CD4-positive, alpha-beta T cell treated with Interleukin-10 for 1 hour (primary cell): ENCODE measurements around the gene LHX1.

Source experiments
- DNase-seq: peaks from one replicate; pipeline ENCODE4 v3.0.0-alpha.2; 2020

The LHX1 gene

DNA sequence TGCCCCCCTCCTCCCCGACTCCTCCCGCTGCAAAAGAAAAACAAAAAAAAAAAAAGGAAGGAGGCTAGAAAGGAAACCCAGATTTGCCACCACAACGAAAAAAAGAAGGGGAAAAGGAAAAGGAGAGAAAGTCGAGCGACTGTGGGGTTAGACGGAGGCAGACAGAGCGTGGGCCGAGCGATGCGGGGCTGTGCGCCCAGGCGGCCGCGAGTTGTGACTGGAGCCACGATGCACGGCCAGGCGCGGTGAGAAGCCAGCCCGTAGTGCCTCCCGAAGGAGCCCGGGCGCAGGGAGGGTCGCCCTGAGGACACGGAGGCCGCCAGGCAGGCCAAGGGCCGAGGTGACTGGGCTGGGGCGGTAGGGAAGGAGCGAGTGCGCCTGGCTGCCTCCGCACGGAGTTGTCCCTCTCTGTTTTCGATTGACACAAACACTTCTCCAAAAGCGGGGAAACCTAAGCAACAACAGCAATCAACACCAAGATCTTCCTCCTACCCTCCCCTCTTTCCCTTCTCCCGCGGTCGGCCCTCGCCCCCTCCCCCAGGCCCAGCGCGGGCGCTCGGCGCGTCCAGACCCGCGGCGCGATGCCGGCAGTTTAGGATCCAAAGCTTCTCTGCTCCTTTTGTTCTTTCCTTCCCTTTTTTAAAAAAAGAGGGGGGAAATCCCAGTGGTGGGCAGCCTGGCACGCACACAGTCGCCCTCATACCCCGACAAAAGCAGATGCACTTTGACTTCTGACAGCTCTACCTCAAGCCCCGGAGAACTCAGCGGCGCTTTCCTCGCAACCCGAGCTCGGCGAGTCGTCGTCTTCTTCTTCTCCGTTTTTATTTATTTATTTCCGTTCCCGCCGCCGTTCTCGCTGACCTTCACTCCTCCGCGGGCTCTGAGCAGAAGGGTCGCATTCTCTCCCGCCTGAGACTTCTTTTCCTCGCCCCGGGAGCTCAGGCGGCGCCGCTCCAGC lies at the start of gene LHX1:
Gene LHX1 (plus strand): TSS at position 475 of the 958 bp plus-strand sequence. CDS start 723 bp downstream, outside the sequence.
- DNase-seq, result peak; percentile 11

DNA sequence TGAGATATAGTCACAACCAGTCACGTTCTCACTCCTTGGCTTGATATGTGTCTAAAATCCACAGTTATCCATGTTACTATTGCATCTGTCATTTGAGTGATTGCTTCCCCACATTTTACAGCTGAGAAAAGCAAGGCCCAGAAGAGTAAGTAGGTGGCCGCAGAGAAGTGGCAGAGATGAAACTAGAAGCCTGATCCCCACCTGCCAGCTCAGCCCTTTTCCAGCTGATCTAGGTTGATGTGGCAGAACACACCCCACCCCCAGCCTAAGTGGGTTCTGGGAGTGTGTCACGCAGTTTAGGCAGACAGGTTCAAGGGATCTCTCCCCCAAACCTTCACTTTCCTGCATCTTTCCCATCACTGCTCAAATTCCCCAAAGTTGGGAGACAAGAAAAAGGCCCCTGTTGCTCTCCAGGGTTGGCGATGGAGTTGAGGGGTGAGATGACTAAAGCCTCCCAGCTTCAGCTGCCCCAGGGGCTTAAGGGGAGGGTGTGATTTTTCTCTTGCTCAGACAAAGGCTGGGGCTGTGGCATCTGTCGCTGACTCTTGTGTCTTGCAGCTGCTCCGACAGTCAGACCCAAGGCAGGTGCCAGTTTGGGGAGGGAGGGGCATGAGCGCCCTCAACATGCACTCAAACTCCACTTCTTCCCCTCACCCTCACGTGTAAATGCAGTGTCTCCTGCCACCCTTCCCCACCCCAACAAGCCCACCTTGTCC lies 48.9 kb upstream of the LHX1 start:
- DNase-seq, result no peak

- no peak for DNase-seq
Measured at GRCh38 chr17:36889770-36890349, 47.4 kb upstream of the LHX1 start.

DNA sequence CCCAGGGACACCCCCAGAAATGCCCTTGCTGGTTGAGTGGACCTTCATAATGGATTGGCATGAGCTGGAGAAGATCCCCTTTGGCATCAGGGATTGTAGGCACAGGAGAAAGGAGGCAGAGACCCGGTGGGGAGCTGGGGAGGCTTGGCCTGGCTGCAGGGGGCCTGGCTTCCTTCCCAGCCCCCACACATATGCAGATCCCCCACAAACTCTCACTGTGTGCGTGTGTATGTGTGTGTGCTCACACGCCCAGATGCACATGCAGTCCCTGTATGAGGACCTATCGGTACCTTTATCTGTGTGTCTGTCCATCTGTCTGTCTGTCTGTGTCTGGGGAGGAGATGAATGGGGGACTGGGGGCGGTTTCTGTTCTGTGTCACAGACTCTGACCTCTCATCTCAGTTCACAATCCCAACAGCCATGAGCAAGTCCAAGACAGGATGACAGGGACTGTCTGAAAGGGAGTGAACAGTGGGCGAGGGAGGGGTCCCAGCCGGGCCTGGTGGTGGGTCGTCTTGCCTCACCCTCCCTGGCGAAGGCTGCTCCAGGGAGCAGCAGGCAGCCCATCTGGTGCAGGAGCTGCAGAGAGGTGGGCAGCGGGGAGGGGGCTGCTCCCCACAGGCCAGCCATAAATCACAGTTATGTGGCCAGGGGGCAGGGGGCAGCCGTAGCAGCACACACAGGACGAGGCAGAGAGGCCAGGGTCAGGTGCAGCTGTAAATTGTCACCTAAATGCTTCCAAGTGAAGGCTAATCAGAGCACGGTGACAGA lies 46.7 kb upstream of the LHX1 start:
- no peak for DNase-seq

DNA sequence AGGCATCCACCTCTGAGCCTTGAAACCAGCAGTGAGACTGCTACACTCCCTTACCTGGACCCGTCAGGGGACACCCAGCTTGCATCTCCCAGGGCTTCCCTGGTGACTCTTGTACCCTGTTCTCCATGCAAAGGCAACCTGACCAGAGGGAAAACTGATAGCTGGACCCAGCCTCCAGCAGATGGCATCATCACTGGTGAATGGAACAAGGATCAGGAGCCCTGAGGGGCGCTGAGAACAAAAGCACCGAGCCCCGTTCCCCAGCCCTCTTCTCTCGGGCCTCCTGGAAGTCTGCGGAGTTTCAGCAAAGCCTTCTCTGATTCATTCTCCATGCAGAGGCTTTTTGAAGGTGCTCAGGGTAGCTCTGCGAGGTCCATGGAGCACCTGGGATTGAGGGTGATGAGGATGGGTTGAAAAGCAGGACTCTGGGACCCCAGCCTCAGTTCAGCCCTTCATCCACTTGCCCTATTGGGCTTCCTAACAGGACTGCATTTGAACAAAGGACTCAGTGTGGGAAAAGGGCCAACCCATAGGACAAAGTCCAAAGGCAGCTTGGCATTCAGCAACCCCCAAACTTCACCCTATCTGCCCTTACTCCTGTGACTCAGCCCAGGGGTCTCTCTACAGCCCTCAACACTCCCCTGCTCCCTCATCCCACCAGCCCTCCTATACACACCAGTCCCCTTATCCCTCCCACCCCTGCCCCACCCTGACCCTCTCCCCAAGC lies 45.0 kb upstream of the LHX1 start:
- no peak for DNase-seq

DNA sequence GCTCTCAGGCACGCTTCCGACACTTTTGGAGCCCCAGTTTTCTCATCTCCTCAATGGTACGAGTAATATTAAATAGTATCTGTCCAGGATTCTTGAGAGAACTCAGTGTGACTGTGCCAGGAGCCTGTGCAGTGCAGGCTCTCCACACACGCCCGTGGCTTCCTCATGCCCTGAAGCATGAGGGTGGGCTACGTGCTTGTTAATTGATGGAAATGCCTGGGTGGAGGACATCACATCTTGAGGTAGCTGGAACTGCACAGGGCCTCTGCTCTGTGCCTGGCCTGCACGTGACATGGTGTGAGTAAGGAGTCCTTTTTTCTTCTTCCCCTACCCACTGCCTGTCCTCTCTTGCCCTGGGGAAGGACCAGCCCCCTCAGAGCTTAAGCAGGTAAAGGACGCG lies 43.1 kb upstream of the LHX1 start:
- DNase-seq, result no peak

- DNase-seq, result no peak
Measured at GRCh38 chr17:36894925-36895324, 42.4 kb upstream of the LHX1 start.

- DNase-seq, result no peak
Measured at GRCh38 chr17:36899250-36900159, 37.8 kb upstream of the LHX1 start.

DNA sequence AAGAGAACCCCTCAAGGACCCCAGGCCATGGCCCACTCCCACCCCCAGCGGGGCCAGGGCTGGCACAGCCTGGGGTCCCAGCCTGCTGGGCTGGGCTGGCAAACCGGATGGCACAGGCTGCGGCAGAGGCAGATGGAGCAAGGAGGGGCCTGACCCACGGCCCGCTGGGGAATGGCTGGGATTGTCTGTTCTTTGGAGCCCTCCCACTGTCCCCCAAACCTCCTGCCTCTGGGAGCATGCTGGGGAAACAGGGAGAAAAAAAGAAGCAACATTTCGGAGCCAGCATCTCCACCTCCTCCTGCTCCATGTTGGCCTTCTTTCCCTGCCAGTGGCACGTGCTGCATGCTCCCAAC lies 37.1 kb upstream of the LHX1 start:
- DNase-seq, result no peak

- DNase-seq, result no peak
Measured at GRCh38 chr17:36901506-36901905, 35.8 kb upstream of the LHX1 start.

- DNase-seq, result no peak
Measured at GRCh38 chr17:36907407-36907806, 29.9 kb upstream of the LHX1 start.

GRCh38 chr17:36910513-36910912 lies 26.8 kb upstream of the LHX1 start:
- DNase-seq, result no peak

DNA sequence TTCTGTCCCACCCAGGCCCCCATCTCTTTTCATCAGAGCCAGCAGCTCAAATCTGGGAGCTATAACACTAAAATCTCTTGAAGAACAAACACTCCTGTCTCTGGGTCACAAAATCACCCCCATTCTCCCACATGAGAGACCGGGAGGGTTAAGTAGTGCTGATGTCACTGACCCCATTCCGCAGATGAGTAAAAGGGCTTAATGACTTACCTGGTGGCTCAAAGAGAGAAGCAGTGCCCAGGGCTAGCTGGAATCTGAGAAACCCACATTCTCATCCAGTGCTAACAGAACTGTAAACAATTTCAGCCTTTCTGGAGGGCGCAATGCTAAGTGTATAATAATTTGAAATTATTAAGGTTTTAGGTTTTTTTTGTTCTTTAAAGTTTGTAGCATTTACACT lies 26.3 kb upstream of the LHX1 start:
- DNase-seq, result no peak

DNA sequence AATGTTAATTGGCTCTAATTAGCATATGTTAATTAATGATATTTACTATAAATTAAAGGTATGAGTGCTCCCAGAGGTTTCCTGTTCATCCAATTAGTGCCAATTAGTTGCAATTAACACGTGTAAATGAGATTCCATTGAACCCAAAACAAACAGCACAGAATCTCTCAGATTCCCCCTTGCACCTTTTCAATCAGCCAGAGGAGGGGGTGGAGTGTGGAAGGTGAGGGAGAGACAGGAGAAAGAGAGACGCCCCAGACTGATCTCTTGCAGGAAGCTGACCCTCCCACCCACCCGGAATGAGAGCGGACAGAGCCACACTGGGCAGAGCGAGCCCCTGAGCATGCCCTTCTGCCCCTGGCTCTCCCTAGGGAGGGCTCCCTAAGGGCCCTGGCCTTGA lies 24.1 kb upstream of the LHX1 start:
- DNase-seq, result no peak

GRCh38 chr17:36918211-36918691 lies 19.0 kb upstream of the LHX1 start:
- no peak for DNase-seq

- no peak for DNase-seq
Measured at GRCh38 chr17:36919407-36919968, 17.8 kb upstream of the LHX1 start.

DNA sequence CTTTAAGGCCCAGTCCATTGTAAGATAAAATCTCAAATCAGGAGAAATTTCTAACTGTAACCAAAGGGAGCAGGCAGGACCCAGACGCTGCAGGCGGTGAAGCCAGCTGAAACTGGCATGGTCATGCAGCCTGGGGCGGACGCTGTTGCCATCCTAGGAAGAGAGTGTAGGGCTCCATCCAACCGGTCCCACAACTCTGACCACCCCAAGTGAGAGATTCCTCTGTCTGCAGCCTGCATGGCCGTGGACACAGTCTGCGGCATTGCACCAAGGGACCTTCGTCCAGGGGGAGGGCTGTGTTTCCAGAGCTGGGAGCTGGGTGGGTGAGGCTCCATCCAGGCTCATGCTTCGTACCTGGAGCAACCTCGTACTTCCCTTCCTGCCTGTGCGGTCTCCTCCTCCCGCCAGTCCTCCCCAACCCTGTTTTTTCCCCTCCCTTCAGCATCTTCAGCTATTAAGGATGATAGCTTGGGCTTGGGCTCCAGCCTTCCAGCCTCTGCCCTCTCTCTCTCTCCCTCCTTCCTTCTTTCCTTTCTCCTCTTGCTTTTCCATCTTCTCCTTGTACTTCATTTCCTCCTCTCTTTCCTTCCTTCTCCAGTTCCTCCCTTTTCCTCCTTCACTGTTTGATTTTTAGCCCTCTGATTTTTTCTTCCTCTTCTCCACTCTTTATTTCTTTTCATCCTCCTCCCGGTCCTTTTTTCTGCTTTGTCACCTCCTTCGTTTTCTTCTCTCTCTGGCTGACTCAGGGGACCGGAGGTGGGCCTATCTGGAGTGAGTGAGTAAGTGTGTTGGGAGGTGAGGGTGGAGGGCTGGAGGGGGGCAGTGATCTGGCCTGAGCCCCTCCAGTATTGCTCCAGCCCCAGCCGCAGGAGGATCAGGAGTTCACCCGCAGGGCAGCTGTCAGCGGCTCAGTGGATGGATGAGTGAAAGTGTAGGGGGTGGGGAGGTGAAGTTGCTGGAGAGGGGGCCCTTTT lies 17.0 kb upstream of the LHX1 start:
- DNase-seq, result no peak

GRCh38 chr17:36921095-36921851 lies 16.0 kb upstream of the LHX1 start:
- DNase-seq, result no peak

GRCh38 chr17:36922175-36922574 lies 15.1 kb upstream of the LHX1 start:
- DNase-seq, result no peak
